A673 (cell line): ENCODE data around the gene EXOC3.

Source experiments
- EZH2 ChIP-seq: fragments of 200-600 bp; sonication (generic); IDR thresholded peaks from 2 replicates; pipeline ENCODE4 v1.6.1; 2017; ENCODE audit warnings: borderline replicate concordance, low read depth, mild to moderate bottlenecking, mixed read lengths, antibody characterized with exemption, low read length; ENCODE audit not compliant: poor library complexity, severe bottlenecking
- TF ChIP-seq, protein P1 (sequence below): fragments of 300-800, 200-600 bp; sonication (generic); conservative IDR thresholded peaks from 2 replicates; pipeline ENCODE4 v1.5.1; 2017; ENCODE audit warnings: low read depth, mild to moderate bottlenecking, antibody characterized with exemption, low read length, moderate library complexity, mixed read lengths

- TF ChIP-seq, protein P1, sequence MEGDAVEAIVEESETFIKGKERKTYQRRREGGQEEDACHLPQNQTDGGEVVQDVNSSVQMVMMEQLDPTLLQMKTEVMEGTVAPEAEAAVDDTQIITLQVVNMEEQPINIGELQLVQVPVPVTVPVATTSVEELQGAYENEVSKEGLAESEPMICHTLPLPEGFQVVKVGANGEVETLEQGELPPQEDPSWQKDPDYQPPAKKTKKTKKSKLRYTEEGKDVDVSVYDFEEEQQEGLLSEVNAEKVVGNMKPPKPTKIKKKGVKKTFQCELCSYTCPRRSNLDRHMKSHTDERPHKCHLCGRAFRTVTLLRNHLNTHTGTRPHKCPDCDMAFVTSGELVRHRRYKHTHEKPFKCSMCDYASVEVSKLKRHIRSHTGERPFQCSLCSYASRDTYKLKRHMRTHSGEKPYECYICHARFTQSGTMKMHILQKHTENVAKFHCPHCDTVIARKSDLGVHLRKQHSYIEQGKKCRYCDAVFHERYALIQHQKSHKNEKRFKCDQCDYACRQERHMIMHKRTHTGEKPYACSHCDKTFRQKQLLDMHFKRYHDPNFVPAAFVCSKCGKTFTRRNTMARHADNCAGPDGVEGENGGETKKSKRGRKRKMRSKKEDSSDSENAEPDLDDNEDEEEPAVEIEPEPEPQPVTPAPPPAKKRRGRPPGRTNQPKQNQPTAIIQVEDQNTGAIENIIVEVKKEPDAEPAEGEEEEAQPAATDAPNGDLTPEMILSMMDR = no peak
- TF ChIP-seq EZH2 = no peak
Observed at GRCh38 chr5:429453-430188, 13.4 kb upstream of the EXOC3 start.
